K562 (cell line): ENCODE measurements around the gene CHURC1. TPM values are rescaled to one million over a fixed set of nuclear protein-coding genes. Genes with fewer than 3 reads are reported as not detected.

Source experiments
- ATAC-seq: fragments of 200-7000 bp; cut with Tn5 transposase; 3 replicates; pipeline ENCODE4 v1.9.1; 2020; ENCODE audit warnings: moderate library complexity
- BruUV-seq: library from RNA; stranded (reverse); fragments of 400-500 nt; replicated peaks from 2 replicates; lab custom pipeline; 2021; lab: Mats Ljungman, UMichigan
- CTCF ChIA-PET: fragments of 300-600 bp; formaldehyde crosslinking; extraction: SDS; loops from one replicate; lab custom pipeline; 2021; ENCODE audit warnings: low intra/inter-chr PET ratio; lab: Yijun Ruan, JAX
- POLR2A ChIA-PET: fragments of 300-600, 350-650 bp; sonication (Branson Sonifier 250); formaldehyde crosslinking; extraction: SDS; loops from one replicate; lab custom pipeline; 2021; ENCODE audit warnings: antibody characterized with exemption, inconsistent platforms; lab: Yijun Ruan, JAX
- DNase-seq, 4 experiments: peaks; one replicate each; pipeline versions ENCODE4 v3.0.0 to v3.0.0-alpha.2; 2011 to 2018; ENCODE audit warnings: low spot score in 3 of 4, mixed read lengths in 3 of 4; ENCODE audit errors: extremely low read depth in 1 of 4
- FAIRE-seq: peaks from 2 replicates; lab custom pipeline; 2011; peaks lifted over from hg19 to GRCh38; lab: Jason Lieb, UNC
- H2AFZ ChIP-seq: 2 replicates; pipeline ENCODE4 v1.6.0; 2011; ENCODE audit warnings: low read depth, low read length, control low read depth, inconsistent platforms
- H3K27ac ChIP-seq: fragments of 200-600 bp; 3 replicates; pipeline ENCODE4 v1.8.0; 2011; ENCODE audit warnings: low read depth, mild to moderate bottlenecking, control low read depth, inconsistent platforms, low read length, moderate library complexity, mixed read lengths; ENCODE audit errors: extremely low read depth
- H3K27me3 ChIP-seq, 2 experiments: fragments of 300-600 bp in 1 of 2; 2 replicates in 1 of 2; 3 replicates in 1 of 2; pipeline versions ENCODE4 v1.6.0 to v1.8.0; 2011; ENCODE audit warnings: inconsistent platforms in 2 of 2, low read length in 2 of 2, mild to moderate bottlenecking in 1 of 2, mixed read lengths in 1 of 2, moderate library complexity in 1 of 2; ENCODE audit not compliant: control insufficient read depth in 2 of 2, insufficient read depth in 2 of 2
- H3K36me3 ChIP-seq: fragments of 300-600 bp; 3 replicates; pipeline ENCODE4 v1.8.0; 2011; ENCODE audit warnings: mild to moderate bottlenecking, low read length, inconsistent platforms; ENCODE audit not compliant: control insufficient read depth, insufficient read depth
- H3K4me1 ChIP-seq, 2 experiments: fragments of 200-600 bp in 1 of 2; replicated peaks in 1 of 2; 2 replicates in 1 of 2; 3 replicates in 1 of 2; pipeline versions ENCODE4 v1.5.1 to v1.8.0; 2011; ENCODE audit warnings: inconsistent platforms in 2 of 2, low read length in 2 of 2, mild to moderate bottlenecking in 1 of 2, mixed read lengths in 1 of 2, moderate library complexity in 1 of 2; ENCODE audit not compliant: control insufficient read depth in 2 of 2, insufficient read depth in 2 of 2
- H3K4me2 ChIP-seq: 2 replicates; pipeline ENCODE4 v1.6.1; 2011; ENCODE audit warnings: low read length, control low read depth, inconsistent platforms, mixed read lengths; ENCODE audit not compliant: insufficient read depth
- H3K4me3 ChIP-seq: fragments of 200-600 bp; sonication (generic), shearing (Covaris generic); 2 replicates; pipeline ENCODE4 v1.5.1; 2016; ENCODE audit warnings: control low read depth, inconsistent platforms
- H3K79me2 ChIP-seq: fragments of 200-600 bp; 3 replicates; pipeline ENCODE4 v1.8.0; 2011; ENCODE audit warnings: low read length, inconsistent platforms; ENCODE audit not compliant: control insufficient read depth, insufficient read depth
- H3K9ac ChIP-seq, 2 experiments: 2 replicates each; pipeline versions ENCODE4 v1.6.0 to v1.6.1; 2011; ENCODE audit warnings: low read depth in 2 of 2, low read length in 2 of 2, control low read depth in 1 of 2, inconsistent platforms in 1 of 2, mild to moderate bottlenecking in 1 of 2, mixed read lengths in 1 of 2; ENCODE audit not compliant: insufficient read depth in 1 of 2
- H3K9me1 ChIP-seq: one replicate; pipeline ENCODE4 v1.6.0; 2011; ENCODE audit warnings: inconsistent platforms, mild to moderate bottlenecking, low read length, moderate library complexity; ENCODE audit not compliant: control insufficient read depth, insufficient read depth
- H3K9me3 ChIP-seq: replicated peaks from 2 replicates; pipeline ENCODE4 v1.5.1; 2011; ENCODE audit warnings: low read depth, low read length, inconsistent platforms; ENCODE audit not compliant: control insufficient read depth, insufficient read depth
- H4K20me1 ChIP-seq: replicated peaks from 2 replicates; pipeline ENCODE4 v1.6.1; 2011; ENCODE audit warnings: low read length, inconsistent platforms, mixed read lengths; ENCODE audit not compliant: control insufficient read depth, insufficient read depth
- NFIX ChIP-seq: fragments of 250-450 bp; sonication (Bioruptor Pico); IDR thresholded peaks from 2 replicates; pipeline ENCODE4 v1.4.0; 2020; ENCODE audit warnings: low read depth, mild to moderate bottlenecking, moderate library complexity
- SETDB1 ChIP-seq: IDR thresholded peaks from one replicate; pipeline ENCODE4 v1.6.1; 2012; ENCODE audit warnings: low read length, control low read depth, inconsistent platforms
- ZNF184 ChIP-seq: sonication (generic); formaldehyde crosslinking; IDR thresholded peaks from 2 replicates; pipeline ENCODE4 v1.5.0; 2020; ENCODE audit warnings: missing genetic modification reagents
- WGBS: fragments of 100-300 bp; shearing (Covaris generic); methylation state at CpG from one replicate; pipeline ENCODE4 v1.1.6; 2016; ENCODE audit warnings: low coverage, mixed read lengths; ENCODE audit not compliant: insufficient coverage; ENCODE audit errors: missing lambda C conversion rate; 5-methylcytosine and 5-hydroxymethylcytosine counted together
- in situ Hi-C: fragments of 300-500 bp; cut with MboI; formaldehyde crosslinking; loops from 4 replicates; pipeline ENCODE4 v1.15.0; 2018; ENCODE audit warnings: inconsistent platforms, mixed read lengths
- intact Hi-C: fragments of 100-400 bp; cut with micrococcal nuclease; formaldehyde crosslinking; loops from 2 replicates; pipeline ENCODE4 v1.14.2; 2022
- polyA plus RNA-seq, 8 experiments: library from polyadenylated mRNA; depleted of rRNA in 4 of 8; stranded (reverse) in 5 of 8; unstranded in 3 of 8; fragments of >200 nt; fragmentation: Nextera tagmentation in 2 of 8; fragmentation: Illumina TruSeq in 1 of 8; extraction: Ambion mirVana in 2 of 8; extraction: Trizol in 1 of 8; gene quantifications; 2 replicates each; pipeline versions ENCODE4 v1.2.1 to v1.2.3, GENCODE V29; 2011 to 2014; ENCODE audit warnings: inconsistent platforms in 1 of 8, missing spikeins in 1 of 8
- total RNA-seq, 7 experiments: library from RNA; depleted of rRNA in 6 of 7; stranded (reverse); fragments of >200 nt in 6 of 7; fragmentation: Illumina TruSeq in 2 of 7; extraction: Trizol in 2 of 7; gene quantifications; 2 replicates each; pipeline versions ENCODE4 v1.2.1 to v1.2.3, GENCODE V29; 2011 to 2021; ENCODE audit warnings: low replicate concordance in 1 of 7
- TF ChIP-seq, protein P1 (sequence below), 2 experiments: fragments of 250-450 bp in 1 of 2; fragments of 450-650 bp in 1 of 2; sonication (Bioruptor Pico) in 1 of 2; IDR thresholded peaks; 2 replicates each; pipeline versions ENCODE4 v1.6.1 to v1.8.0; 2016 to 2021; ENCODE audit warnings: mild to moderate bottlenecking in 2 of 2, moderate library complexity in 2 of 2, missing compliant biosample characterization in 1 of 2, missing genetic modification characterization in 1 of 2

The CHURC1 gene
- total and polyA plus RNA-seq, 9 of the 15 experiments (the other 6 are each of a cell fraction or from before 2014, with no cell fraction given) = 27.3 to 239 (median 45.6) TPM

DNA sequence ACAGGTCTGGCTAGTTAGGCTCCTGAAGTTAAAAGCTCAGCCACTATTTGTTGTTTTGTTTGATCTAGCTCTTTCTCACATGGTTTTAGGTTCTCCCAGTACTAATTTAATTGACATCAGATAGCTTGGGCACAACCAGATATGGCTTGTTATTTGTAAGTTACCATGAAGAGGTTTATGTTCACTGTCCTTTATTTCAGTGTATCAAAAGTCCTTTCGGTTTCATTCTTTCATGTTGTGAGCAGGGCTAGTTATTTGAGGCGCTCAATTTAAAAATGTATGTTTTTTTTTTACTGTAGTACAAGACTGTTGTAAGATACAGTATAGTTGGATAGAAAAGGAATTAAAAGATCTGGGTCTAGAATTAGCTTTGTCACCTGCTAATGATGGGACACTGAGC lies 21.3 kb downstream of the CHURC1 start:
- WGBS = 82% methylated on average over 2 of the region's 2 CpGs
- no peak for FAIRE-seq
- Histone ChIP-seq H3K4me1 (no peaks in the 10 kb centered on the region), H3K4me3 (no peak overlapping the region), H2AFZ (no peak overlapping the region), H3K9me1 (no peaks in the 10 kb centered on the region), H3K27me3 (no peaks in the 10 kb centered on the region), H3K4me2 (no peak overlapping the region), H3K36me3 (peaks cover 27% of the 10 kb centered on the region; the same call in 2 of the 3 replicates), H3K9ac (no peak overlapping the region), H3K27ac (no peak overlapping the region), H4K20me1 (no peaks in the 10 kb centered on the region), H3K9me3 (no peaks in the 10 kb centered on the region)
- in situ Hi-C loops = no loop called here
- intact Hi-C loops = no loop called here
- BruUV-seq = no TSS peak
- no peak for ATAC-seq
- ChIA-PET CTCF (no interaction called here), POLR2A (interaction anchor here (1.0 to 2.4 kb wide), 2 partner anchors 10 to 12 kb away, joined by 6 read pairs; no protein-coding TSS in a partner anchor)
- TF ChIP-seq NFIX (CRISPR knock-in tag) (no peak), ZNF184 (CRISPR knock-in tag) (no peak)
- TF ChIP-seq, protein P1, sequence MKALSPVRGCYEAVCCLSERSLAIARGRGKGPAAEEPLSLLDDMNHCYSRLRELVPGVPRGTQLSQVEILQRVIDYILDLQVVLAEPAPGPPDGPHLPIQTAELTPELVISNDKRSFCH (CRISPR knock-in tag; IDR thresholded peaks at IDR 0.05) = no peak
- TF ChIP-seq, protein P1 (tag; IDR thresholded peaks at IDR 0.05) = no peak
- TF ChIP-seq, all 486 proteins: peak for 0
- no peaks in the 10 kb centered on the region for H3K79me2 ChIP-seq
- no peak for DNase-seq

DNA sequence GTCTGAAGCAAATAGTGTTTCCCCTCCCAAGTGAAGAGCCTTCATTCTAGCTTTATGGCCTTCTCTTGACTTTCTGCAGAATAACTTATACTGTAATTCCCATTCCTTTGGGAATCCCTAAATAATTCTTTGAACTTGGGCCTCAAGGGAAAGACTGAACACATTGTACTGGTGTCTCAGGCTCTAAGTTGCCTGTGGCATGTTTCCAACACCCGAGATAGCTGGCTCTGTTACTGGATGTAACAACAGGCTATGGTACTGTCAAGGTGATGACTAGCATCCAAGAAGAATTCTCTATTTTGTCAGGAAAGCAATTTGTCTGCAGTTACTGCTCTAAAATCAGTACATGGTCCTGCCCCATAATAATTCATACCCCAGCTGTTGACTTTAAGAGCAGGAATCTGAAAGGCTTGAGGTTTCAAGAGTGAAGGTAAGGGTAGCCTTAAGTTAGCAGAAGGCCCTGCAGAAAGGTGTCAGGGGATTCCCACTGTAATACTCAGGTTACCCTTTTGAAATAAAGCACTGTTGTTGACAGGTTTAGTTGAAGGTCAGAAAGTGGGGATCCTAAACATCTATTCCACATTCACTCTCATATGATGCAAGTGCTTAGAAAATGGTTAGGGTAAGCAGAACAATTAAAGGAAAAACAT lies 23.0 kb downstream of the CHURC1 start:
- Histone ChIP-seq H3K9me1 (no peaks in the 10 kb centered on the region), H4K20me1 (no peaks in the 10 kb centered on the region), H3K9me3 (no peaks in the 10 kb centered on the region), H3K4me3 (no peak overlapping the region), H3K27ac (no peak overlapping the region), H3K4me2 (no peak overlapping the region), H3K9ac (no peak overlapping the region), H2AFZ (no peak overlapping the region), H3K79me2 (no peaks in the 10 kb centered on the region), H3K4me1 (no peaks in the 10 kb centered on the region), H3K36me3 (peaks cover 14% of the 10 kb centered on the region; the same call in 2 of the 3 replicates), H3K27me3 (no peaks in the 10 kb centered on the region)
- WGBS = 15% methylated on average over 1 of the region's 1 CpG
- intact Hi-C loops = no loop called here
- no peak for TF ChIP-seq SETDB1
- no TSS peak for BruUV-seq
- no peak for DNase-seq
- CTCF ChIA-PET = no interaction called here
- in situ Hi-C loops = no loop called here
- FAIRE-seq = no peak
- POLR2A ChIA-PET = interaction anchor here (0.7 to 2.4 kb wide), 5 partner anchors 10 to 102 kb away, joined by 3 to 6 read pairs (median 4); no protein-coding TSS in a partner anchor
- no peak for ATAC-seq
